CD4-positive, alpha-beta memory T cell (primary cell): ENCODE data around the gene ILF3. TPM values are rescaled to one million over a fixed set of nuclear protein-coding genes. Genes with fewer than 3 reads are reported as not detected.
A peak's percentile ranks its signal among the peaks of the same experiment; 100 is the strongest.

Source experiments
- CTCF ChIA-PET: fragments of 350-600 bp; sonication (Branson Sonifier 250); formaldehyde crosslinking; loops from one replicate; lab custom pipeline; 2021; ENCODE audit warnings: inconsistent platforms; ENCODE audit not compliant: partially characterized antibody; lab: Charles Lee
- POLR2A ChIA-PET: fragments of 350-600 bp; sonication (Branson Sonifier 250); formaldehyde crosslinking; loops from one replicate; lab custom pipeline; 2021; ENCODE audit not compliant: partially characterized antibody; lab: Charles Lee
- DNase-seq, 5 donors: peaks; one replicate each; pipeline versions ENCODE4 v3.0.0 to v3.0.0-alpha.2; 2020 to 2022; ENCODE audit warnings: mixed read lengths in 1 of 5
- H3K27ac ChIP-seq: one replicate; pipeline ENCODE4 v1.7.0; 2013; ENCODE audit warnings: low read depth, low read length
- H3K27me3 ChIP-seq: 2 replicates; pipeline ENCODE4 v1.7.0; 2013; ENCODE audit warnings: mild to moderate bottlenecking, low read length, moderate library complexity; ENCODE audit not compliant: insufficient read depth
- H3K36me3 ChIP-seq: 2 replicates; pipeline ENCODE4 v1.7.0; 2013; ENCODE audit warnings: mild to moderate bottlenecking, low read length, moderate library complexity; ENCODE audit not compliant: insufficient read depth
- H3K4me1 ChIP-seq: 2 replicates; pipeline ENCODE4 v1.7.0; 2013; ENCODE audit warnings: mild to moderate bottlenecking, low read length, moderate library complexity; ENCODE audit not compliant: insufficient read depth
- H3K4me3 ChIP-seq, 2 donors: one replicate each; pipeline ENCODE4 v1.7.0; 2013; ENCODE audit warnings: low read length in 2 of 2, mild to moderate bottlenecking in 1 of 2
- H3K9me3 ChIP-seq, 2 donors: one replicate each; pipeline ENCODE4 v1.7.0; 2013; ENCODE audit warnings: low read length in 2 of 2, control low read depth in 1 of 2; ENCODE audit not compliant: control insufficient read depth in 1 of 2
- H3K27ac Mint-ChIP-seq, 7 donors: one replicate each; pipeline ENCODE4 v1.8.0; 2020 to 2021; ENCODE audit warnings: mixed read lengths in 7 of 7, mild to moderate bottlenecking in 6 of 7, inconsistent platforms in 3 of 7, moderate library complexity in 3 of 7
- H3K27me3 Mint-ChIP-seq, 2 donors: one replicate each; pipeline ENCODE4 v1.8.0; 2020 to 2021; ENCODE audit warnings: mixed read lengths in 2 of 2
- H3K36me3 Mint-ChIP-seq, 2 donors: one replicate each; pipeline ENCODE4 v1.8.0; 2020 to 2021; ENCODE audit warnings: mixed read lengths in 2 of 2, inconsistent platforms in 1 of 2, mild to moderate bottlenecking in 1 of 2
- H3K4me1 Mint-ChIP-seq, 4 donors: one replicate each; pipeline ENCODE4 v1.8.0; 2020 to 2021; ENCODE audit warnings: mixed read lengths in 4 of 4, mild to moderate bottlenecking in 1 of 4
- H3K4me3 Mint-ChIP-seq, 8 donors: one replicate each; pipeline ENCODE4 v1.8.0; 2020 to 2021; ENCODE audit warnings: mixed read lengths in 8 of 8, mild to moderate bottlenecking in 7 of 8, moderate library complexity in 6 of 8, inconsistent platforms in 3 of 8
- H3K9me3 Mint-ChIP-seq, 8 donors: one replicate each; pipeline ENCODE4 v1.8.0; 2020 to 2021; ENCODE audit warnings: mixed read lengths in 8 of 8, mild to moderate bottlenecking in 5 of 8, inconsistent platforms in 3 of 8, moderate library complexity in 1 of 8
- intact Hi-C: fragments of 100-400 bp; cut with micrococcal nuclease; formaldehyde crosslinking; loops from one replicate; pipeline ENCODE4 v1.15.1; 2023
- polyA plus RNA-seq, 2 donors: library from polyadenylated mRNA; unstranded; fragments of 300-500 nt; fragmentation: Illumina TruSeq; gene quantifications; one replicate each; pipeline ENCODE4 v1.2.3, GENCODE V29; 2021
- total RNA-seq, 2 experiments: library from RNA; stranded (reverse); gene quantifications; one replicate each; pipeline ENCODE4 v1.2.3, GENCODE V29; 2021

ILF3 gene
- total and polyA plus RNA-seq, 4 experiments from 2014 or later = 36.2 to 302 (median 197) TPM

DNA sequence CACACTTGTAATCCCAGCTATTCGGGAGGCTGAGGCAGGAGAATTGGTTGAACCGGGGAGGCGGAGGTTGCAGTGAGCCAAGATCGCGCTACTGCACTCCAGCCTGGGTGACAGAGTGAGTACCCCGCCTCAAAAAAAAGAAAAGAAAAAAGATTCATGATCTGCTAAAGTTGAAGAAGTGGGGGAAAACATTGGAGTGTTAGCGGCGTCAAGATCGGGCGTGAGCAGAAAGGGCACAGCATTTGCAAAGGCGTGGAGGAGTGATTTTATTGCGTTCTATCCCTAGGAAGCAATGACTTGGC, 62.9 kb downstream of the ILF3 start:
- intact Hi-C loops = loop anchor here (1.0 kb wide), 9 partner anchors 14 to 147 kb away; partner anchors contain the start of genes ILF3 and TMED1
- H3K4me3 Mint-ChIP-seq = peak overlapping the region; percentile 77 to 95 (median 90)
- H3K27me3 ChIP-seq = no peaks in the 10 kb centered on the region
- H3K9me3 Mint-ChIP-seq = peaks cover 0 to 2% (median 0%) of the 10 kb centered on the region in 8 donors
- H3K4me3 ChIP-seq = peak overlapping the region in 1 of 2 donors; percentile 34
- DNase-seq = no peak
- H3K4me1 ChIP-seq = peaks cover 38% of the 10 kb centered on the region
- H3K36me3 ChIP-seq = peaks cover 2% of the 10 kb centered on the region
- peak overlapping the region; percentile 6 for H3K27ac ChIP-seq
- H3K36me3 Mint-ChIP-seq = peaks cover 0 to 15% of the 10 kb centered on the region in 2 donors
- peaks cover 17 to 46% (median 36%) of the 10 kb centered on the region in 4 donors for H3K4me1 Mint-ChIP-seq
- H3K27me3 Mint-ChIP-seq = no peaks in the 10 kb centered on the region
- ChIA-PET POLR2A (interaction anchor here (0.5 to 5.4 kb wide), 27 partner anchors 8 to 156 kb away, joined by 3 to 99 read pairs (median 7); partner anchors contain the start of genes CARM1, QTRT1 and TMED1), CTCF (interaction anchor here (0.9 to 6.5 kb wide), 31 partner anchors 8 to 176 kb away, joined by 3 to 186 read pairs (median 4); partner anchors contain the start of genes QTRT1 and TMED1)
- peak overlapping the region; percentile 71 to 96 (median 89) for H3K27ac Mint-ChIP-seq
- no peaks in the 10 kb centered on the region for H3K9me3 ChIP-seq

DNA sequence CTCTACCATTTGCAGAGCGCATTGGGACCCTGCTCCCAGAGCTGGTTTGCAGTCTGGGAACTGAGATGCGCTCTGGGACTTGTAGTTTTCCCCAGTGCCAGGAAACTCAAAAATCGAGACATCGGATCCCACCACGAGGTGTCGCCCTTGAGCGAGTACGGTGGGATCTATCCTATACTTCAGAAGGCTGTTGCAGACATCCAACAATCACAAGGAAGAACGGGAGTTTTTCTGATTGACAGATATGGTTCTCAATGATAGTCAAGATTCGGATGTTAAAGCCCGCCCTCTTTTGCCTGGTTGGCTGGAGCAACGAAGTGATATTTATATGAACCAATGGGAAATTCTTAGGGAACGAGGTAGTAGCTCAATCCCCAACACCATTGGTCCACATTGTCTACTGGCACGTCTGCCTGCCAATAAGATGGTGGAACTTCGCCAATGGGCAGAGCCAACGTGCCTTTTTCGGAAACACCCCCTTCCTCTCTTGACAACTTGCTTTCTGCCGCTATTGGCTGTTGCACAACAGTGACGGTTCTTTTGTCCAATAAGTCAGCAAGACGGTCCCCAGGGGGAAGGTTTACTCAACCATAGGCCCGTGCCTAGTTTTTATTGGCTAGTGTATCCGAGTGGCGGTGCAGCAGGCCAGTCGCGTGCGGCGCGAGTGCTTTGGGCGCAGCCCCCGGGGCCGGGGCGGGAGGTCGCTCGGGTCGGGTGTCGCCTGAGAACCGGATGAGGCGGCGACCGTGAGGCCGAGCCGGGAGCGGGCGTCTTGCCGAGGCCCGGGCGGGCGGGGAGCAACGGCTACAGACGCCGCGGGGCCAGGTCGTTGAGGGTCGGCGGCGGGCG, 63.4 kb downstream of the ILF3 start, which contains the start of gene DNM2:
Gene DNM2, plus strand, starts transcription at position 724 of the 849 bp plus-strand sequence. CDS start 164 bp downstream, outside the sequence.
- Mint-ChIP-seq H3K27me3 (no peaks in the 10 kb centered on the region), H3K27ac (peak within 1 kb of the TSS; percentile 88 to 97 (median 92)), H3K4me3 (peak within 1 kb of the TSS; percentile 92 to 97 (median 95)), H3K36me3 (peaks cover 0 to 16% of the 10 kb centered on the region in 2 donors), H3K9me3 (peaks cover 0 to 2% (median 0%) of the 10 kb centered on the region in 8 donors), H3K4me1 (peaks cover 17 to 51% (median 37%) of the 10 kb centered on the region in 4 donors)
- intact Hi-C loops = loop anchor here (1.0 kb wide), 9 partner anchors 14 to 147 kb away; partner anchors contain the start of genes ILF3 and TMED1
- no peaks in the 10 kb centered on the region for H3K36me3 ChIP-seq
- H3K4me3 ChIP-seq = peak within 1 kb of the TSS; percentile 65 to 86
- peaks cover 44% of the 10 kb centered on the region for H3K4me1 ChIP-seq
- no peaks in the 10 kb centered on the region for H3K9me3 ChIP-seq
- H3K27me3 ChIP-seq = no peaks in the 10 kb centered on the region
- ChIA-PET POLR2A (interaction anchor here (0.5 to 5.4 kb wide), 37 partner anchors 9 to 384 kb away, joined by 3 to 99 read pairs (median 4); partner anchors contain the start of genes CARM1, QTRT1, RAVER1 and TMED1), CTCF (interaction anchor here (0.7 to 6.5 kb wide), 38 partner anchors 9 to 241 kb away, joined by 3 to 186 read pairs (median 4); partner anchors contain the start of genes QTRT1 and TMED1)
- H3K27ac ChIP-seq = peak within 1 kb of the TSS; percentile 80
- DNase-seq = peak; percentile 97 to 100 (median 99)

DNA sequence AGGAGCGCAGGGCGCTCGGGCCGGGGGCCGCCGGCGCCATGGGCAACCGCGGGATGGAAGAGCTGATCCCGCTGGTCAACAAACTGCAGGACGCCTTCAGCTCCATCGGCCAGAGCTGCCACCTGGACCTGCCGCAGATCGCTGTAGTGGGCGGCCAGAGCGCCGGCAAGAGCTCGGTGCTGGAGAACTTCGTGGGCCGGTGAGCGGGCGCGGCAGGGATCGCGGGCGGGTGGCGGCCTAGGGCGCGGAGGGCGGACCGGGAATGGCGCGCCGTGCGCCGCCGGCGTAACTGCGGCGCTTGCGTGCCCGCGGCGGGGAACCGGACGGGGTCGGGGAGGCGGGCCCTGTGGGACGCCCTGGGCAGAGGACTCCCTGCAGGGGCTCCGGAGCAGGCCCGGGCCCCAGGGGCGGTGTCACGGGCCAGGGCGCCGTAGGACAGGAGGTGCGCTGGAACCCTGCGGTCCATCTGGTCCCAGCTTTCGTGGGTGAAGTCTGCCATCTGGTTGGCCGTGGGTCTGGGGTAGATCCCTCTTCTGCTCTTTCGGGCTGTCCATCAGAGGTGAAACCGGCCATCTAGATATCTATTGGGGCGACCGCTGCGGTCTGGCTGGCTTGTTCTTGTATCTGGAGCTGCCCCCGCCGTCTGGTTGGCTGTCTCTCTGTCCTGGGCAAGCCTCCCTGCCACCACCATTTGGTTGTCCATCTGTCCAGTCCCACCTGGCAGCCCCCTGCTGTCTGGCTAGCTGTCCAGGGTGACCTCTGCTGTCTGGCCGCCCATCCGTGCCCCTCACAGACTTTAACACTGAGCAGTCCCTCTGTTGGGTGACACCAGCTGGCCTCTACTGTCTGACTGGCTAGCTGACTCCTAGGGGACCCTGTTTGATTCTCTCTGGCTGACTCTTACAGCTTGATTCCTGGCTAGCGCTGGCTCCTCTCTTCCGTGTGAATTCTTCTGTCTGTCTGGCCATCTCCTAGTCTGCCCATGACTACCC, 64.4 kb downstream of the ILF3 start:
- ChIA-PET CTCF (interaction anchor here (0.7 to 6.5 kb wide), 29 partner anchors 14 to 240 kb away, joined by 3 to 186 read pairs (median 4); partner anchors contain the start of genes QTRT1 and TMED1), POLR2A (interaction anchor here (0.8 to 5.4 kb wide), 32 partner anchors 9 to 385 kb away, joined by 3 to 99 read pairs (median 5); partner anchors contain the start of genes CARM1, QTRT1, RAVER1 and TMED1)
- intact Hi-C loops = no loop called here
- Histone ChIP-seq H3K27ac (peak overlapping the region; percentile 80), H3K4me3 (peak overlapping the region; percentile 65 to 86), H3K4me1 (peaks cover 47% of the 10 kb centered on the region), H3K36me3 (no peaks in the 10 kb centered on the region), H3K9me3 (no peaks in the 10 kb centered on the region), H3K27me3 (no peaks in the 10 kb centered on the region)
- Mint-ChIP-seq H3K36me3 (peaks cover 0 to 21% of the 10 kb centered on the region in 2 donors), H3K27ac (peak overlapping the region; percentile 77 to 97 (median 92)), H3K4me3 (peak overlapping the region; percentile 92 to 97 (median 95)), H3K9me3 (peaks cover 0 to 2% (median 0%) of the 10 kb centered on the region in 8 donors), H3K4me1 (peaks cover 17 to 57% (median 38%) of the 10 kb centered on the region in 4 donors), H3K27me3 (no peaks in the 10 kb centered on the region)
- peak in 3 of 5 donors; percentile 45 to 54 (median 53) for DNase-seq

DNA sequence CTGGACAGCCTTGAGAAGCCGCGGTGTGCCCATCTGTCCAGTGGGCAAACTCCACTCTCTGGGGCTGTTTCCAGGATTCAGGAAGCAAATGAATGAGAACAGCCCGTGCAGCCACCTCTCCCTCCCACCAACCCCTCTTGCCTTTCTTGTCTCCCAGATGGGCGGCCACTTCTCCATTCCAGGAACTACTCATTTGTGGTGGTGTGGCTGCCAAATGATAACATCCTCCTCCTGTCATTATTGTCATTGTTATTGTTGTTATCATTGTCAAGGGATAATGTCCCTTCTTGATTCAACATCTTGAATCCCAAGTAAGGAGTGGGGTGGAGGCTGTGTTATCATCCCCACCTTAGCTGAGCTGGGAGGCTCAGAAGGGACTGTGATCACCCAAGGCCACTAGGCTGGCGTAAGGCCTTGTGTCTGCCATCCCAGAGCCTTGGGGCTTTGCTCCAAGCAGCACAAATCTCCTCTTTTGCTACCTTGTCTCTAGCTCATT, 65.4 kb downstream of the ILF3 start:
- H3K27ac Mint-ChIP-seq = peak overlapping the region; percentile 68 to 96 (median 88)
- Histone ChIP-seq H3K4me3 (peak overlapping the region; percentile 65 to 86), H3K36me3 (no peaks in the 10 kb centered on the region), H3K27me3 (no peaks in the 10 kb centered on the region), H3K27ac (peak overlapping the region; percentile 80), H3K9me3 (no peaks in the 10 kb centered on the region), H3K4me1 (peaks cover 48% of the 10 kb centered on the region)
- H3K4me1 Mint-ChIP-seq = peaks cover 22 to 61% (median 42%) of the 10 kb centered on the region in 4 donors
- intact Hi-C loops = no loop called here
- H3K9me3 Mint-ChIP-seq = peaks cover 0 to 2% (median 0%) of the 10 kb centered on the region in 8 donors
- H3K36me3 Mint-ChIP-seq = peaks cover 0 to 24% of the 10 kb centered on the region in 2 donors
- H3K4me3 Mint-ChIP-seq = peak overlapping the region; percentile 92 to 97 (median 95)
- peak in 1 of 5 donors; percentile 42 for DNase-seq
- ChIA-PET CTCF (interaction anchor here (1.7 to 6.5 kb wide), 4 partner anchors 18 to 144 kb away, joined by 3 to 186 read pairs (median 38); partner anchors contain the start of gene QTRT1), POLR2A (interaction anchor here (1.9 to 5.4 kb wide), 6 partner anchors 43 to 153 kb away, joined by 4 to 99 read pairs (median 36); partner anchors contain the start of gene TMED1)
- H3K27me3 Mint-ChIP-seq = no peaks in the 10 kb centered on the region

DNA sequence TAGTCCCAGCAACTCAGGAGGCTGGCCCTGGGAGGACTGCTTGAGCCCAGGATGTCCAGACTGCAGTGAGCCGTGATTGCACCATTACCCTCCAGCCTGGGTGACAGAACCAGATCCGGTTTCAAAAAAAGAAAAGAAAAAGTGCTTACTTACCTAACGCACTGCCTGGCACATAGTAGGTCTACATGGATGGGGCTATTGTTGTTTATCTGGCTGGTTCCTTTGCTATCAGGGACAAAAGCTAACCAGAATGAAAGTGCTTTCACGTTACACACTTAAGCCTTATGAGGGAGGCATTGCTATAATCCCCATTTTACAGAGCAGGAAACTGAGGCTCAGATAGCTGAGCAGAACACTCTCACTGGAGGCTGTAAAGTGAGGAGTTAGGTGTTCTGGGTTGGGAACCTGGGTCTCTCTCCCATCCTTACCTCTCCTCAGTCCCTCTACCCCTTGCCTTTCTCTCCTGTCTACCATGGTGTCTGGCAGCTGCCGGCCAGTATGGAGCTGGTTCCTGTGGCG, 66.5 kb downstream of the ILF3 start:
- ChIA-PET CTCF (interaction anchor here (1.8 to 2.0 kb wide), 2 partner anchors 100 to 145 kb away, joined by 5 to 9 read pairs; no protein-coding TSS in a partner anchor), POLR2A (interaction anchor here (4.3 to 5.4 kb wide), 2 partner anchors 42 to 144 kb away, joined by 49 to 99 read pairs; no protein-coding TSS in a partner anchor)
- no peak overlapping the region for H3K4me3 ChIP-seq
- no peaks in the 10 kb centered on the region for H3K27me3 Mint-ChIP-seq
- H3K9me3 ChIP-seq = no peaks in the 10 kb centered on the region
- peaks cover 0 to 24% of the 10 kb centered on the region in 2 donors for H3K36me3 Mint-ChIP-seq
- H3K9me3 Mint-ChIP-seq = peaks cover 0 to 2% (median 0%) of the 10 kb centered on the region in 8 donors
- no peak overlapping the region for H3K27ac ChIP-seq
- peak overlapping the region in 7 of 8 donors; percentile 20 to 70 (median 46) for H3K4me3 Mint-ChIP-seq
- DNase-seq = peak in 1 of 5 donors; percentile 4
- peaks cover 25 to 72% (median 49%) of the 10 kb centered on the region in 4 donors for H3K4me1 Mint-ChIP-seq
- intact Hi-C loops = no loop called here
- H3K36me3 ChIP-seq = no peaks in the 10 kb centered on the region
- H3K27me3 ChIP-seq = no peaks in the 10 kb centered on the region
- H3K27ac Mint-ChIP-seq = peak overlapping the region in 5 of 7 donors; percentile 47 to 88 (median 57)
- peaks cover 53% of the 10 kb centered on the region for H3K4me1 ChIP-seq
